Keratinocyte (primary cell): ENCODE data around the gene SLC1A3. TPM values are rescaled to one million over a fixed set of nuclear protein-coding genes. Genes with fewer than 3 reads are reported as not detected.
"Not testable (repeated sequence)": the region's sequence is repeated elsewhere in the genome, so short reads cannot be mapped to it uniquely, and the experiment has no call there.

Source experiments
- DNase-seq: peaks from one replicate; pipeline ENCODE4 v3.0.0-alpha.2; 2011; ENCODE audit warnings: low read depth, missing footprints, low spot score
- FAIRE-seq: peaks from 2 replicates; lab custom pipeline; 2011; peaks lifted over from hg19 to GRCh38; lab: Jason Lieb, UNC
- H2AFZ ChIP-seq: 2 replicates; pipeline ENCODE4 v1.6.0; 2012; ENCODE audit warnings: low read length, control low read depth, inconsistent platforms; ENCODE audit not compliant: control insufficient read depth
- H3K27ac ChIP-seq: 2 replicates; pipeline ENCODE4 v1.5.1; 2011; ENCODE audit warnings: low read length; ENCODE audit not compliant: control insufficient read depth, insufficient read depth
- H3K27me3 ChIP-seq: 3 replicates; pipeline ENCODE4 v1.6.0; 2011; ENCODE audit warnings: low read length; ENCODE audit not compliant: control insufficient read depth, insufficient read depth; ENCODE audit errors: extremely low read depth
- H3K36me3 ChIP-seq, 2 experiments: 2 replicates in 1 of 2; 3 replicates in 1 of 2; pipeline ENCODE4 v1.5.1; 2011; ENCODE audit warnings: low read length in 2 of 2, mild to moderate bottlenecking in 1 of 2; ENCODE audit not compliant: control insufficient read depth in 2 of 2, insufficient read depth in 2 of 2; ENCODE audit errors: extremely low read depth in 1 of 2
- H3K4me1 ChIP-seq: 3 replicates; pipeline ENCODE4 v1.5.1; 2011; ENCODE audit warnings: low read length; ENCODE audit not compliant: control insufficient read depth, insufficient read depth; ENCODE audit errors: extremely low read depth
- H3K4me2 ChIP-seq: 3 replicates; pipeline ENCODE4 v1.6.0; 2011; ENCODE audit warnings: low read depth, low read length; ENCODE audit not compliant: control insufficient read depth, insufficient read depth; ENCODE audit errors: extremely low read depth
- H3K4me3 ChIP-seq, 3 experiments: fragments of 200-600 bp in 1 of 3; sonication (generic) in 1 of 3; 2 replicates in 2 of 3; 3 replicates in 1 of 3; pipeline ENCODE4 v1.5.1; 2011 to 2016; ENCODE audit warnings: low read length in 3 of 3, mild to moderate bottlenecking in 3 of 3, control low read depth in 2 of 3, inconsistent platforms in 1 of 3, low read depth in 1 of 3, mixed read lengths in 1 of 3, mixed run types in 1 of 3, moderate library complexity in 1 of 3; ENCODE audit not compliant: control insufficient read depth in 2 of 3, insufficient read depth in 2 of 3; ENCODE audit errors: extremely low read depth in 1 of 3
- H3K79me2 ChIP-seq: 2 replicates; pipeline ENCODE4 v1.6.0; 2012; ENCODE audit warnings: low read length; ENCODE audit not compliant: control insufficient read depth, insufficient read depth
- H3K9ac ChIP-seq: 3 replicates; pipeline ENCODE4 v1.6.0; 2011; ENCODE audit warnings: low read length; ENCODE audit not compliant: control insufficient read depth, insufficient read depth; ENCODE audit errors: extremely low read depth
- H3K9me1 ChIP-seq: 3 replicates; pipeline ENCODE4 v1.6.0; 2011; ENCODE audit warnings: low read length; ENCODE audit not compliant: control insufficient read depth, insufficient read depth; ENCODE audit errors: extremely low read depth
- H3K9me3 ChIP-seq: 2 replicates; pipeline ENCODE4 v1.5.1; 2012; ENCODE audit warnings: low read depth, low read length; ENCODE audit not compliant: control insufficient read depth
- H4K20me1 ChIP-seq: 3 replicates; pipeline ENCODE4 v1.6.0; 2011; ENCODE audit warnings: low read length; ENCODE audit not compliant: control insufficient read depth, insufficient read depth; ENCODE audit errors: extremely low read depth
- CTCF ChIP-seq, 3 experiments: IDR thresholded peaks in 1 of 3; conservative IDR thresholded peaks in 1 of 3; optimal IDR thresholded peaks in 1 of 3; 2 replicates in 2 of 3; 3 replicates in 1 of 3; pipeline versions ENCODE3 to v1.5.1; 2011; ENCODE audit warnings: low read length in 3 of 3, mild to moderate bottlenecking in 3 of 3, moderate library complexity in 2 of 3, control low read depth in 1 of 3, inconsistent platforms in 1 of 3; ENCODE audit not compliant: insufficient read depth in 2 of 3; ENCODE audit errors: extremely low read depth in 1 of 3
- EZH2 ChIP-seq: IDR thresholded peaks from one replicate; pipeline ENCODE4 v1.6.1; 2012; ENCODE audit warnings: inconsistent platforms, mild to moderate bottlenecking, low read length, moderate library complexity
- dilution Hi-C: fragments of 300-500 bp; cut with MboI; formaldehyde crosslinking; loops from one replicate; pipeline ENCODE4 v1.7.0; 2020; ENCODE audit warnings: low sequenced_read_pairs; ENCODE audit not compliant: extremely low pct_ligation_motif_present
- polyA plus RNA-seq, 5 experiments: library from polyadenylated mRNA; depleted of rRNA in 3 of 5; stranded (reverse) in 3 of 5; stranded (forward) in 1 of 5; unstranded in 1 of 5; fragments of >200 nt; gene quantifications; 1 replicate in 1 of 5; 2 replicates in 3 of 5; 3 replicates in 1 of 5; pipeline versions ENCODE4 v1.2.1 to v1.2.3, GENCODE V29; 2011 to 2012; ENCODE audit warnings: missing spikeins in 2 of 5, low read depth in 1 of 5, low replicate concordance in 1 of 5

The SLC1A3 gene
- polyA plus RNA-seq, 1 donor (not counting 4 experiments of a cell fraction or from before 2014, with no cell fraction given) = 22.2 TPM

- Histone ChIP-seq H3K9ac (no peak overlapping the region), H3K79me2 (no peaks in the 10 kb centered on the region), H3K9me1 (no peaks in the 10 kb centered on the region), H3K4me2 (no peak overlapping the region), H3K27me3 (no peaks in the 10 kb centered on the region), H3K4me3 (no peak overlapping the region), H3K36me3 (no peaks in the 10 kb centered on the region), H3K9me3 (no peaks in the 10 kb centered on the region), H3K27ac (no peak overlapping the region), H2AFZ (no peak overlapping the region), H3K4me1 (no peaks in the 10 kb centered on the region), H4K20me1 (no peaks in the 10 kb centered on the region)
- FAIRE-seq (no peak), DNase-seq (no peak)
- dilution Hi-C loops = no loop called here
- TF ChIP-seq EZH2 = no peak
- TF ChIP-seq CTCF (optimal IDR thresholded peaks at IDR 0.05 in 1 of 3, IDR thresholded peaks at IDR 0.05 in 1 of 3, conservative IDR thresholded peaks at IDR 0.05 in 1 of 3; ENCODE audit: extremely low read depth in 1 of 3, insufficient read depth in 2 of 3, low read length in 3 of 3) = no peak
Measured at GRCh38 chr5:36587354-36587753, 19.1 kb upstream of the SLC1A3 start.

- H2AFZ ChIP-seq, H3K4me2 ChIP-seq, H3K9me1 ChIP-seq, H3K36me3 ChIP-seq, DNase-seq, FAIRE-seq, dilution Hi-C loops, H3K4me3 ChIP-seq, H4K20me1 ChIP-seq, H3K9me3 ChIP-seq, H3K4me1 ChIP-seq, H3K79me2 ChIP-seq, H3K9ac ChIP-seq, H3K27me3 ChIP-seq, H3K27ac ChIP-seq: not testable (repeated sequence)
Measured at GRCh38 chr5:36589735-36590134, 16.7 kb upstream of the SLC1A3 start.
